Measurements from ENCODE around the gene TSC22D1.

The TSC22D1 gene

GRCh38 chr13:44425815-44426078, 150.4 kb downstream of the TSC22D1 start:
- no peak for DNase-seq (ENCODE audit: low spot score)

DNA sequence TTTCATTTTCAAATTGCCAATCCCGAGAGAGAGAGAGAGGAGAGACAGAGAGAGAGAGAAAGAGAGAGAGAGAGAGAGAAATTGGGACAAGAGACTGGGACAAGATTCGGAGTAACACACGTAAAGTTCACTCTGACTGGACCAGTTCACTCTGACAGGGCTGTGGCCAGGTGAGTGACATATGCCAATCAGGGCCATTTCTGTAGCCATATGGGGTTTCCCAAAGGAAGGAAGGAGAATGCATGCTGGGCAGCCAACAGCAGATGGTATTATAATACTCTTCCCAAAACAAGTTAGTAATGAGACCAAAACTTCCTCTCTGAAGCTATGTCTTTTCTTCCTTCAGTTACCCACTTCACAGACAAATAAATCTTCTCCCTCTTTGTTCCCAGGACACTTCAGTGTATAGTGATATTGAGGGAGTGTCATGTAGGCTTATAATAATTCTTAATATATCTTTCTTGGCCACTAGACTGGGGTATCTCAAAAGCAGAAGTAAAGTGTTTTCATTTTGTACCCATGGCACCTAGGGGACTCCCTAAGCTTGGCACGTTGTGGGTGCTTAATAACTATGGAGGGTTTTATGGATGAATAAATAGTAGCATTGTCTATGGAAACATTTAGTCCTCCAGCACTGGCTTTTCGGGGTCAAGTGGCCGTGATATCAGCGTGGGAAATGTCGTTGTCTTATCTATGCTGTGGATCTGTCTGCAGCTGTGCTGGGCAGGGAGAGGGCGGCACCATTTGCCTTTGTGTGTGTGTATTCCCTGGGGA, 150.9 kb downstream of the TSC22D1 start:
- DNase-seq (ENCODE audit: low spot score), result no peak

DNA sequence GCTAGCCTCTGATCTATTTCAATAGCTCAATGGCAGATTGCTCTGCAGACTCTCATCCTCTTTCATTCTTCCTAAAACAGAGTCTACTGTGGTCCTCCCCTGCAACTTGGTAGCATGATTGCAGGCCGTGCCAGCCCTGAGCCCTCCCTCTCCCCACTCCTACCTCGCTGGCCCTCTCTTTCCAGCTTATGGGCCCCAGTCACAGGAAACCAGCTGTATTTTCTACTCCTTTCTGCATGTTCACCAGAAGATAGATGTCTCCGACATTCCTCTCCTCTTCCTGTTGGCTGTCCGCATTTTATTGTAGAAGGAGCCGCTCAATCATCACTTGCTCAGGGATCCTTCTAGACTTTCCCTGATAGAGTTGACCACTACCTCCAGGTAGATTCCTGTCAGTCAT, 152.3 kb downstream of the TSC22D1 start:
- DNase-seq (ENCODE audit: low spot score), result no peak

DNA sequence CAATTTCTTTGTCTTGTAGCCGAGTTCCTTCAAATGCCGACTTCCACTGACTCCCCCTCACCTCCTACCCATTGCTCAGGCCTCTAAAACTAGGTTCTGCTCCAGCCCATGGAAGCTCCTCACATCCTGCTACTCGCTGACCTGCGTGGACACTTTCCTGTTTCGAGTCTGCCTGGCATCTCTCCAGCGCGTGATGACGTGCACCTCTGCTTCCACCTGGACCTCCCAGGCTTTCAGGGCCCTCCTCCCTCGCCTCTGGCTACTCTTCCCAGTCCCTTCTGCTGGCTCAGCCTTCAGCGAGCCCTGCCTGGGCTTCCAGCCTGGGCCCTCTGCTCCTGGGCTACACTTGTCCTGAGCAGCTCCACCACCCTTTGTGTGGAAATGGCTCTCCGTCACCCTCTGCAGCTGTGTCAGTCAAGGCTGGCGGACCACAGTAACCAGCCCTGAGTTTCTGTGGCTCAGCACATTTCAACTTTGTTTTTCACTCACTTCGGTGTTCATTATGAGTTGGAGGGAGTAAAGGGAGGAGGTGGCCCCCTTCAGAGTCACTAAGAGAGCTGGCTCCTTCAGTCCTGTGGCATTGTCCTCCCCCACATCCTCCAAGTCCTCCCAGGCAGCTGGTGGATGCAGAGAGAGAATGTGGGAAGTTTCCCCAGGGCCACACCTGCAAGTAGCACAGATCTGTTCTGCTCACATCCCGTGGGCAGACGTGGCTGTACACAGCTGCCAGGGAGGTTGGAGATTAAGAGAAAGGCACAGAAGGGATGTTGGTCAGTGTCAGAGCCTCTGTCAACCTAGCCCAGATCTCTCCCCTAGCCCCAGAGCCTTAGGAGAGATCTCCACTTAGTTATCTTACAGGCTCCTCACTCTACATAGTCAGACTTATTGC, 153.1 kb downstream of the TSC22D1 start:
- no peak for DNase-seq (ENCODE audit: low spot score)

DNA sequence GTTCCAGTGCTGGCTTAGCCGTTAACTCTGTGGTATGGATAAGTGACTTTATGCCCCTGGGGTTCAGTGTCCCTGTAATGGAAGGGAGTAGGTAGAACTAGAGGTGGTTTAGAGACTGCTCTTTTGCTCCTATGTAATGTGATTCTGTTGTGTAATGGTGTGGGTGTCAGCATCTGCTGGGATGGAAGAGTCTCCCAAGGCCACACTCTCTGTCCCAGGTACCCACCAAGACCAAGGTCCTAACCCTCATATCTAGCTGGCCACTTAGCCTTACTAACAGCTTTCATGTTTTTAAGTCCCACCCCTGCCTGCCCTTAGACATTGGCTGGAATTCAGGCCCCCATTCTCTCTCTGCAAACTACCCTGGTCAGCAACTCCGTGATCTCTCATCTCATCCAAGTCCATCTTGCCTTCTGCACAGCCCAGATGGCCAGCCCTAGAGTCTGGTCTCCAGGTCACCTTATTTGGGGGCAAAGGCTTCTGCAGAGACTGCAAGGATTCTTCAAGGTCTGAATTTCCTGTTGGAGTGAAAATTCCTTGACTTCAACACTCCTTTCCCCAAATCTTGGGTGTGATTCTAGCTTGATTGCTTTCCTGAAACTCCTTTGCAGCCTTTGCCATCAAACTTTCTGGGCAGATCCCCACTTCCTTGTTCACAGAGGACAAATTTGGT, 154.1 kb downstream of the TSC22D1 start:
- DNase-seq (ENCODE audit: low spot score), result no peak

DNA sequence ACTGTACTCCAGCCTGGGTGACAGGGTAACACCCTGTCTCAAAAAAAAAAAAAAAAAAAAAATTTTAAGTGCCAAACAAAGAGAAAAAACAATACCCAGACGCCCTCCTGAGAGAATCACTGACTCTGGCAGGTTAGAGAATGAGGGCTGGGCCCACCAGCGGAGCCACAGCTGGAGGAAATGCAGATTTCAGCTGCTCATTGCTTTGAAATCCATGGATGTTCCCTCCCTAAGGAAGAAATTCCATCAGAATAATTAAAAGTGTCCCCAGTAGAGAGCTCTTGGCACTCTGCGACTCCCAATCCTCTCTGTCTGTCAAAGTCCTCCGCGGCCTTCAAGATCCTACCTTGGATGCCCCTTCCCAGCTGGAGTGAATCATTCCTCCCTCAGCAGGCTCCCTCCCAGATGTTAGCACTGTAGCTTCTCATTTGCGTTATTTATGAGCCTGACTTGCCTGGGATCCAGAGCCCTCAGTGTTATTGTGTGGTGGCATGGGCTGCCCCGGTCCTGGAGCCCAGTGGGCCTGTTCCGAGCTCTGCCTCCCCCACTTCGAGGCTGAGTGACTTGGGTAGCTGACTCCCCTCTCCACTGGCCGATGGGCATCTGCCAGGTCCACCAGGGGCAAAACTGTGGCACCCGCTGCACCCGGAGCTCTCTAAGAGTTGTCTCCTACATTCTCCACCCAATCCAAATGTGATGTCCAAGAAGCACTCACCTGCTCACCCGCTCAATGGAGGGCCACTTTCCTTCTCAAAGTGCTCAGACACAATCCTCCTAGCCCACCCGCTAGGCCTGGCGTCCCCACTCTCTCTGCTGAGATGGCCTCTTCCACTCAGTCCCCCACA, 155.5 kb downstream of the TSC22D1 start:
- no peak for DNase-seq (ENCODE audit: low spot score)

DNA sequence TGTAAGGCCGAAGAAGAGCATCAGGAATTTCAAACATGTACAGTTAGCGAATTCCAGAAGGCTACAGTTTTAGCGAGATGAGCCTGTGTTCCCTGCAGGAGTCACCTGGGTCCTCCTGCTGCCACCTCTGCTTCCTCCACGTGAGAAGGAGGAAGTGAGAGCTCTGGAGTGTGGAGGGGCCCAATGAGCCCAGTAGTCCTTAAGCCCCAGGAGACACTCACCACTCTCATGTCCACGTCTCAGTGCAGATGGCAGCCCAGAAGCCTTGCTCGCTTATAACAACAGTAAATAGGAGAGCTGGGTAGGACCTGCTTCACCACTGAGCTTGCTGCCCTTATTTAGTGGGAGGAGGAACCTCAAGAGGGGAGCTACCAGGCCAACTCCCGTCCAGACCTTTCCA, 158.3 kb downstream of the TSC22D1 start:
- no peak for DNase-seq (ENCODE audit: low spot score)

DNA sequence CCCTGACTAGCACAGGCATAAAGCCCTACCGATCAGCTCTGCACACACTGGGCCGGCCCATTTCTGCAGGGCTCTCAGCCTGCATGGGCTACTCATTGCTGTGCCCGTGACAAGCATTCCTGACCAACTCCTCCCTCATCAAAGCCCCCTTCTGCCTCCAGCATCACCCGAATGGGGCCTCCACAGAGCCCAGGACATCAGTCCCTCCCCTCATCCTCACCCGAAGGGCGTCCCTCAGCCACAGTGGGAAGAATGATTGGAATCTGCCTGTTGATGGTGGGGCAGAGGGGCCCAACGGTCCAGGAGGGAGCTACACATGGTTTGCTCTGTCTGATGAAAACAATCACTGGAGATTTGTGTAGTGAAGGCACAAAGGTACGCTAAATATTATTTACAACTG, 158.7 kb downstream of the TSC22D1 start:
- DNase-seq (ENCODE audit: low spot score), result no peak

GRCh38 chr13:44416744-44417143, 159.4 kb downstream of the TSC22D1 start:
- no peak for DNase-seq (ENCODE audit: low spot score)

DNA sequence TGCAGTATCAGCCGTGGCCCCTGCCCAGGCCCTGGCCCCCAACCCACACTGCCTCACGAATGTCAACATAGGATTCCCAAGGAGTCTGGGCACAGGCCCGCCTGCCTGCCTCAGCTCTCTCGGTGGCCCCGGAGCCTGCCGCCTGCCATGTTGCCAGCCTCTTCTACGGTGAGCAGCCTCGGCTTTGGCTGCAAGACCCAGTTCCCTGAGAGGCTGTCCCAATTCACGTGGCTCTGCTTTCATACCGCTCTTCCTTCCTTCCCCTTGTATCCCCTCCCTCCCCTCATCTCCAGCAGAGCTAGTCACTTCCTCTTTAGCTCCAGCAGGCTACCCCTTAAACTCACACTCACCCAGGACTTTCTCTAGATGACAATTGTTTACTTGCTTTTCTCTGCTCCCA, 159.8 kb downstream of the TSC22D1 start:
- DNase-seq (ENCODE audit: low spot score), result no peak

DNA sequence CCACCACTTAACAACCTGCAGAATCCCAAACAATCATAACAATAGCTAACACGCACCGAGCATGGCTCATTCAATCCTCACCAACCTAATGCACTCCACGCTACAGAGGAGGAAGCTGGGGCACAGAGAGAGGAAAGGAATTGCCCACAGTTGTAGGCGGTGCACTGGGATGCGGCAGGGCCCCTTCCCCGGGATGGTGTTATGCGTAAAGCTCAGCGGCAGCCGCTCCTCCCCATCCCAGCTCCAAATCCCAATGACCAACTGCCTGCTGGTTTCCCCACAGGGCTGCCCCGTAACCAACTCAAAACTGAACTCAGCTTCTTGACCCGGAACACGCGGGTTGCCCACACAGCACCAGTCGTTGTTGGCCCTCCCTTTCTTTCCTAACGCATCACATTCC, 160.3 kb downstream of the TSC22D1 start:
- DNase-seq (ENCODE audit: low spot score), result no peak

GRCh38 chr13:44414716-44415115, 161.4 kb downstream of the TSC22D1 start:
- DNase-seq (ENCODE audit: low spot score), result no peak

- DNase-seq (ENCODE audit: low spot score), result no peak
These were observed 163.0 kb downstream of the TSC22D1 start for GRCh38 chr13:44413095-44413494.

DNA sequence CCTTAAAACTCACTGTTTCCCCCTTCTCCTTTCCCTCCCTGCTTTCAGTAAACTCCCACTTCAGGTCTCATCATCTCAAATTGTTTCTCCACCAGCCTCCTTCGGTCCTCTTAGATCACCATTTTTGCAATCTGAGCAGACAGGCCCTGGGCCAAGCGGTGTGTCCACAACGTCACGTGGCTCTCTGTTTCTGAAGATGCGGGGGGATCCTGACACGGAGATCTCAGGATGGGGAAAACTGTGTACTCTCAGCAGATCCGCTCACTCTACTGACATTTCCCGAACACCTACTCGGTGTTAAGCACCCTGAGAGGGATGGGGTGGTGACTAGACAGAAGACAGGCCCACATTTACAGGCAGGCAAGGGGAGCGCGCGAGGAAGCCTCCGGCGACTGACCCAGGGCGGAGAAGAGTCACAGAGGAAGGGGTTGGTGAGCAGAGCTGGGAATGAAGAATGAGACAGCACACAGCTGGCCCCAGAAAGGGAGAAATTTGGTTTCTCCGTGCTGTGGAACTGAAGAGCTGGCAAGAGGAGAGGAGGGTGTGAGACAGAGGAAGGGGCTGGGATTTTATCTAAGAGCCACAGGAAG, 163.7 kb downstream of the TSC22D1 start:
- DNase-seq (ENCODE audit: low spot score), result no peak

GRCh38 chr13:44411841-44412240, 164.3 kb downstream of the TSC22D1 start:
- DNase-seq (ENCODE audit: low spot score), result no peak

DNA sequence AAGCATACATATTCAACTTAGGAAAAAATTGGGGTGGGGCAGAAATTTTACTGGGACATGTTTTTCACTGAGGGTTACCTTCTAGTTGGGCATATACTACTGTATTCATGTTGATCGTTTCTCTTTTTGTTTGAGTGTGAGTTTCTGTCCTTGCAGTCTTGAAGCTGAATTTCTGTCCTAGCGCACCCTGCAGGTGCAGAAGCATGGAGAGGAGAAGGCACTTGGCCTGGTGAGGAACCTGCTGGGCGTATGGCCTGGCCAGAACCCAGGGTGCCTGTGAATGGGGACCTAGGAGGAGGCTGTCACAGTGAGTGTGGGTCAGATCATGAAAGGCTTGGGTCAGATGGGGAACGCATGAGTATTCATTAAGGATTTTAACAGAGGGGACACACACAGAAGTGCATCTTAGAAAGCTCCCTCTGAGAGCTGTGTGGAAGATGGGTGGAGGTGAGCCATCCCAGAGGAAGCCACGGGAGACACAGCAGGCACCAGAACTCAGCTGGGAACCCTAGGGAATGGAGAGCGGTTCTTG, 165.7 kb downstream of the TSC22D1 start:
- DNase-seq (ENCODE audit: low spot score), result no peak

GRCh38 chr13:44409595-44409994, 166.5 kb downstream of the TSC22D1 start:
- no peak for DNase-seq (ENCODE audit: low spot score)

DNA sequence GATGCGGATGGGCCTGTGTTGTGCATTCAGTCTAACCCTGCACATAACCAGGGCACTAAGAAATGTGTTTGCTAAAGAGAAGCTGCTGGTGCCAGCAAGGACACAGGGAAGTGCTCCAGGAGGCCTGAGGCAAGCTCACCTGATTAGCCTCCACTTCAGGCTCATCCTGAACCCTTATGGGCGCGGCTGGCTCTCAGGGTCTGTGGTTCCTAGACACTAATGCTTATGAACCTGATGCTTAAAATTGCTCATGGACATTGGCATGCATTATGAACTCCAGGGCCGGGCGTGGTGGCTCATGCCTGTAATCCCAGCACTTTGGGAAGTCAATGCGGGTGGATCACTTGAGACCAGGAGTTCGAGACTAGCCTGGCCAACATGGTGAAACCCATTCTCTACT, 168.2 kb downstream of the TSC22D1 start:
- DNase-seq (ENCODE audit: low spot score), result no peak

GRCh38 chr13:44407379-44407778, 168.8 kb downstream of the TSC22D1 start:
- DNase-seq (ENCODE audit: low spot score), result no peak

- no peak for DNase-seq (ENCODE audit: low spot score)
These were observed 169.5 kb downstream of the TSC22D1 start for GRCh38 chr13:44406617-44407016.

All from HuH-7.5 (cell line).